ENCODE results near the gene ANXA6. TPM values are rescaled to one million over a fixed set of nuclear protein-coding genes. Genes with fewer than 3 reads are reported as not detected.

Gene ANXA6
- total RNA-seq, 2 experiments from 2014 or later = 322 to 332 TPM

- intact Hi-C loops (cut with DNase I, micrococcal nuclease) = loop anchor here in 1 of 2 experiments (2.0 to 5.0 kb wide), 2 partner anchors 189 to 373 kb away; no protein-coding TSS in a partner anchor
- Mint-ChIP-seq H3K36me3 (ENCODE audit: low read depth) (peaks cover 83% of the 10 kb centered on the region), H3K4me3 (no peak overlapping the region), H3K9me3 (ENCODE audit: low read depth) (no peaks in the 10 kb centered on the region), H3K27me3 (no peaks in the 10 kb centered on the region), H3K27ac (peak overlapping the region; percentile 22), H3K4me1 (peaks cover 89% of the 10 kb centered on the region)
- DNase-seq (no peak), ATAC-seq (no peak)
- ChIA-PET POLR2A (interaction anchor here (1.4 kb wide), 1 partner anchor 14 kb away, joined by 4 read pairs; no protein-coding TSS in a partner anchor), CTCF (interaction anchor here (10.0 to 27.2 kb wide), 3 partner anchors 14 to 39 kb away, joined by 138 to 685 read pairs (median 216); no protein-coding TSS in a partner anchor)
Observed at GRCh38 chr5:151127926-151128325, 29.7 kb downstream of the ANXA6 start.

GRCh38 chr5:151126199-151126645, 31.4 kb downstream of the ANXA6 start:
- DNase-seq (peak; percentile 81), ATAC-seq (peak; percentile 44)
- POLR2A ChIA-PET = interaction anchor here (0.7 to 1.6 kb wide), 8 partner anchors 16 to 76 kb away, joined by 3 to 10 read pairs (median 4); partner anchors contain the start of gene ANXA6
- CTCF ChIA-PET = interaction anchor here (0.6 to 27.2 kb wide), 47 partner anchors 12 to 1278 kb away, joined by 3 to 685 read pairs (median 4); partner anchors contain the start of genes ANXA6, CCDC69, GM2A and TNIP1
- Mint-ChIP-seq H3K9me3 (ENCODE audit: low read depth) (no peaks in the 10 kb centered on the region), H3K4me3 (no peak overlapping the region), H3K27ac (peak overlapping the region; percentile 62), H3K4me1 (peaks cover 75% of the 10 kb centered on the region), H3K36me3 (ENCODE audit: low read depth) (peaks cover 82% of the 10 kb centered on the region), H3K27me3 (no peaks in the 10 kb centered on the region)
- intact Hi-C loops (cut with DNase I, micrococcal nuclease) = loop anchor here (1.0 to 5.0 kb wide), 4 partner anchors 38 to 375 kb away; no protein-coding TSS in a partner anchor

- ATAC-seq (peak; percentile 41), DNase-seq (peak; percentile 34)
- Mint-ChIP-seq H3K36me3 (ENCODE audit: low read depth) (peaks cover 81% of the 10 kb centered on the region), H3K27ac (peak overlapping the region; percentile 92), H3K4me1 (peaks cover 67% of the 10 kb centered on the region), H3K27me3 (no peaks in the 10 kb centered on the region), H3K9me3 (ENCODE audit: low read depth) (no peaks in the 10 kb centered on the region), H3K4me3 (peak overlapping the region; percentile 22)
- intact Hi-C loops (cut with DNase I, micrococcal nuclease) = loop anchor here in 1 of 2 experiments (5.0 kb wide), 1 partner anchor 192 kb away; no protein-coding TSS in a partner anchor
- POLR2A ChIA-PET = interaction anchor here (0.7 to 1.6 kb wide), 8 partner anchors 16 to 77 kb away, joined by 3 to 10 read pairs (median 4); partner anchors contain the start of gene ANXA6
- CTCF ChIA-PET = interaction anchor here (0.6 to 27.2 kb wide), 48 partner anchors 11 to 1277 kb away, joined by 3 to 685 read pairs (median 4); partner anchors contain the start of genes ANXA6, CCDC69, GM2A and SLC36A1
Observed at GRCh38 chr5:151125421-151125820, 32.2 kb downstream of the ANXA6 start.

- Mint-ChIP-seq H3K27ac (peak overlapping the region; percentile 92), H3K9me3 (ENCODE audit: low read depth) (no peaks in the 10 kb centered on the region), H3K27me3 (no peaks in the 10 kb centered on the region), H3K4me3 (no peak overlapping the region), H3K4me1 (peaks cover 58% of the 10 kb centered on the region), H3K36me3 (ENCODE audit: low read depth) (peaks cover 84% of the 10 kb centered on the region)
- ChIA-PET CTCF (interaction anchor here (0.6 to 27.2 kb wide), 9 partner anchors 10 to 142 kb away, joined by 3 to 685 read pairs (median 11); partner anchors contain the start of gene ANXA6), POLR2A (no interaction called here)
- peak; percentile 67 for DNase-seq
- peak; percentile 38 for ATAC-seq
- intact Hi-C loops (cut with DNase I, micrococcal nuclease) = no loop called here
Observed at GRCh38 chr5:151123897-151124751, 33.5 kb downstream of the ANXA6 start.

GRCh38 chr5:151122828-151123227, 34.8 kb downstream of the ANXA6 start:
- no peak for DNase-seq
- ChIA-PET POLR2A (no interaction called here), CTCF (interaction anchor here (1.6 to 27.2 kb wide), 4 partner anchors 8 to 55 kb away, joined by 3 to 685 read pairs (median 177); no protein-coding TSS in a partner anchor)
- intact Hi-C loops (cut with DNase I, micrococcal nuclease) = no loop called here
- H3K36me3 Mint-ChIP-seq (ENCODE audit: low read depth) = peaks cover 76% of the 10 kb centered on the region
- no peaks in the 10 kb centered on the region for H3K9me3 Mint-ChIP-seq (ENCODE audit: low read depth)
- peak overlapping the region; percentile 11 for H3K27ac Mint-ChIP-seq
- peaks cover 46% of the 10 kb centered on the region for H3K4me1 Mint-ChIP-seq
- H3K4me3 Mint-ChIP-seq = no peak overlapping the region
- no peak for ATAC-seq
- no peaks in the 10 kb centered on the region for H3K27me3 Mint-ChIP-seq

- ChIA-PET POLR2A (no interaction called here), CTCF (interaction anchor here (0.6 to 27.2 kb wide), 7 partner anchors 11 to 268 kb away, joined by 3 to 685 read pairs (median 5); no protein-coding TSS in a partner anchor)
- Mint-ChIP-seq H3K4me1 (peaks cover 34% of the 10 kb centered on the region), H3K27ac (peak overlapping the region; percentile 32), H3K36me3 (ENCODE audit: low read depth) (peaks cover 77% of the 10 kb centered on the region), H3K27me3 (no peaks in the 10 kb centered on the region), H3K4me3 (no peak overlapping the region), H3K9me3 (ENCODE audit: low read depth) (no peaks in the 10 kb centered on the region)
- intact Hi-C loops (cut with DNase I, micrococcal nuclease) = no loop called here
- ATAC-seq (no peak), DNase-seq (no peak)
Observed at GRCh38 chr5:151121665-151122064, 35.9 kb downstream of the ANXA6 start.

- peaks cover 74% of the 10 kb centered on the region for H3K36me3 Mint-ChIP-seq (ENCODE audit: low read depth)
- ChIA-PET CTCF (interaction anchor here (0.9 to 27.2 kb wide), 5 partner anchors 10 to 267 kb away, joined by 3 to 685 read pairs (median 5); no protein-coding TSS in a partner anchor), POLR2A (no interaction called here)
- no peak overlapping the region for H3K4me3 Mint-ChIP-seq
- no peak for ATAC-seq
- H3K27ac Mint-ChIP-seq = peak overlapping the region; percentile 45
- H3K27me3 Mint-ChIP-seq = no peaks in the 10 kb centered on the region
- peaks cover 29% of the 10 kb centered on the region for H3K4me1 Mint-ChIP-seq
- no peak for DNase-seq
- H3K9me3 Mint-ChIP-seq (ENCODE audit: low read depth) = no peaks in the 10 kb centered on the region
- intact Hi-C loops (cut with DNase I, micrococcal nuclease) = no loop called here
Observed at GRCh38 chr5:151121095-151121494, 36.5 kb downstream of the ANXA6 start.

GRCh38 chr5:151118913-151119575, 38.5 kb downstream of the ANXA6 start:
- Mint-ChIP-seq H3K27me3 (no peaks in the 10 kb centered on the region), H3K4me3 (no peak overlapping the region), H3K4me1 (peaks cover 9% of the 10 kb centered on the region), H3K27ac (peak overlapping the region; percentile 42), H3K9me3 (ENCODE audit: low read depth) (no peaks in the 10 kb centered on the region), H3K36me3 (ENCODE audit: low read depth) (peaks cover 59% of the 10 kb centered on the region)
- ATAC-seq = no peak
- no peak for DNase-seq
- ChIA-PET POLR2A (no interaction called here), CTCF (interaction anchor here (0.7 to 27.2 kb wide), 4 partner anchors 9 to 156 kb away, joined by 3 to 685 read pairs (median 70); no protein-coding TSS in a partner anchor)
- intact Hi-C loops (cut with DNase I, micrococcal nuclease) = loop anchor here (5.0 to 10.0 kb wide), 2 partner anchors 117 to 554 kb away; no protein-coding TSS in a partner anchor

GRCh38 chr5:151115272-151115905, 42.2 kb downstream of the ANXA6 start:
- POLR2A ChIA-PET = interaction anchor here (0.6 to 0.9 kb wide), 2 partner anchors 55 to 94 kb away, joined by 3 to 4 read pairs; no protein-coding TSS in a partner anchor
- intact Hi-C loops (cut with DNase I, micrococcal nuclease) = loop anchor here (1.0 to 10.0 kb wide), 7 partner anchors 37 to 551 kb away; no protein-coding TSS in a partner anchor
- peaks cover 43% of the 10 kb centered on the region for H3K36me3 Mint-ChIP-seq (ENCODE audit: low read depth)
- peak; percentile 84 for DNase-seq
- ATAC-seq = peak; percentile 76
- peaks cover 2% of the 10 kb centered on the region for H3K4me1 Mint-ChIP-seq
- no peak overlapping the region for H3K4me3 Mint-ChIP-seq
- CTCF ChIA-PET = interaction anchor here (0.5 to 27.2 kb wide), 67 partner anchors 8 to 755 kb away, joined by 3 to 685 read pairs (median 5); partner anchors contain the start of genes ANXA6, IRGM and TNIP1
- no peaks in the 10 kb centered on the region for H3K9me3 Mint-ChIP-seq (ENCODE audit: low read depth)
- no peaks in the 10 kb centered on the region for H3K27me3 Mint-ChIP-seq
- peak overlapping the region; percentile 24 for H3K27ac Mint-ChIP-seq

- intact Hi-C loops (cut with DNase I, micrococcal nuclease) = loop anchor here (2.0 to 10.0 kb wide), 4 partner anchors 35 to 549 kb away; no protein-coding TSS in a partner anchor
- POLR2A ChIA-PET = no interaction called here
Observed at GRCh38 chr5:151113651-151114050, 43.9 kb downstream of the ANXA6 start.

More at GRCh38 chr5:151113651-151114050, 43.9 kb downstream of the ANXA6 start:
- H3K27ac Mint-ChIP-seq = no peak overlapping the region
- H3K4me3 Mint-ChIP-seq = no peak overlapping the region
- peaks cover 44% of the 10 kb centered on the region for H3K36me3 Mint-ChIP-seq (ENCODE audit: low read depth)
- no peak for ATAC-seq
- CTCF ChIA-PET = interaction anchor here (0.7 to 27.2 kb wide), 14 partner anchors 8 to 137 kb away, joined by 3 to 685 read pairs (median 16); no protein-coding TSS in a partner anchor
- H3K27me3 Mint-ChIP-seq = no peaks in the 10 kb centered on the region
- DNase-seq = no peak
- no peaks in the 10 kb centered on the region for H3K9me3 Mint-ChIP-seq (ENCODE audit: low read depth)
- H3K4me1 Mint-ChIP-seq = peaks cover 2% of the 10 kb centered on the region

Data from activated CD4-positive, alpha-beta T cell treated with anti-CD3 and anti-CD28 coated beads for 36 hours (primary cell).